Stimulated activated effector memory CD8-positive, alpha-beta T cell treated with anti-CD3 and anti-CD28 coated beads, Interleukin-12 subunit alpha, Interleukin-12 subunit beta, amount 100 ng/mL, for 72 hours (primary cell): ENCODE results near the gene IFITM2.

Source experiments
- ATAC-seq: fragments of 150-1000 bp; cut with Tn5 transposase; 2 replicates; pipeline ENCODE4 v1.10.0; 2021
- DNase-seq, 2 donors: peaks; one replicate each; pipeline ENCODE4 v3.0.0; 2021 to 2022; ENCODE audit warnings: low spot score in 2 of 2
- H3K27ac Mint-ChIP-seq: one replicate; pipeline ENCODE4 v1.8.0; 2022; ENCODE audit warnings: mild to moderate bottlenecking, mixed read lengths
- H3K36me3 Mint-ChIP-seq: one replicate; pipeline ENCODE4 v1.8.0; 2022; ENCODE audit warnings: mild to moderate bottlenecking, mixed read lengths
- H3K4me1 Mint-ChIP-seq: one replicate; pipeline ENCODE4 v1.8.0; 2022; ENCODE audit warnings: mixed read lengths
- H3K4me3 Mint-ChIP-seq: one replicate; pipeline ENCODE4 v1.8.0; 2022; ENCODE audit warnings: mild to moderate bottlenecking, mixed read lengths
- H3K9me3 Mint-ChIP-seq: one replicate; pipeline ENCODE4 v1.8.0; 2022; ENCODE audit warnings: mixed read lengths

The IFITM2 gene

GRCh38 chr11:296171-297050 lies 11.2 kb upstream of the IFITM2 start:
- peaks cover 25% of the 10 kb centered on the region for H3K4me1 Mint-ChIP-seq

DNA sequence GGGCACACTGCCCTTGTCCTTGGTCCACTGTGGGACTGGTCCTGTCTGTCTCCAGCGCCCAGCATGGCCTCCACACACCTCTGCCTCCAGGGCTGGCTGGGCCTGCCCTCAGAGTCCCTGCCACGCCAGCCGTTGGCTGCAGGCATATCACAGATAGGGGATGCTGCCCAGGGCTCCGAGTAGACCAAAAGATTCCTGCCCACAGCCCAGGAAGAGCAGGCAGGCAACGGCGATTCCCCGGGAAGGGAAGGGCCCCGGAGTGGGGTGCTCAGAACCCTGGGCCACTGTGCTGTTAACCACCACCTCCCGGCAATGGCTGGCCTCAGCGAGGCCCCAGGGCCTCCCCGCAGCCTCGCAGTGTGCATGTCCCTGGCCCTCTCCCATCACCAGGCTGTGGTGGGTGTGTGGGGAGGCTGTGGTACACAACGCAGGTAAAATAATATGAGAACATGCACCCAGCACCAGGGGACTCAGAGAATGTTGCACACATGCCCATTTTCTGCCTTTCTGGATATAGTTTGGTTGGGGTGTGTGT lies 10.5 kb upstream of the IFITM2 start:
- ATAC-seq (peak; percentile 17), DNase-seq (no peak)
- peaks cover 23% of the 10 kb centered on the region for H3K4me1 Mint-ChIP-seq
- H3K9me3 Mint-ChIP-seq = no peaks in the 10 kb centered on the region
- H3K36me3 Mint-ChIP-seq = peaks cover 11% of the 10 kb centered on the region
- H3K27ac Mint-ChIP-seq = peak overlapping the region; percentile 85
- H3K4me3 Mint-ChIP-seq = peak overlapping the region; percentile 39

More at GRCh38 chr11:296171-297050, 11.2 kb upstream of the IFITM2 start:
- DNase-seq = no peak
- no peak for ATAC-seq
- H3K27ac Mint-ChIP-seq = peak overlapping the region; percentile 85
- H3K4me3 Mint-ChIP-seq = no peak overlapping the region
- peaks cover 16% of the 10 kb centered on the region for H3K36me3 Mint-ChIP-seq
- no peaks in the 10 kb centered on the region for H3K9me3 Mint-ChIP-seq

DNA sequence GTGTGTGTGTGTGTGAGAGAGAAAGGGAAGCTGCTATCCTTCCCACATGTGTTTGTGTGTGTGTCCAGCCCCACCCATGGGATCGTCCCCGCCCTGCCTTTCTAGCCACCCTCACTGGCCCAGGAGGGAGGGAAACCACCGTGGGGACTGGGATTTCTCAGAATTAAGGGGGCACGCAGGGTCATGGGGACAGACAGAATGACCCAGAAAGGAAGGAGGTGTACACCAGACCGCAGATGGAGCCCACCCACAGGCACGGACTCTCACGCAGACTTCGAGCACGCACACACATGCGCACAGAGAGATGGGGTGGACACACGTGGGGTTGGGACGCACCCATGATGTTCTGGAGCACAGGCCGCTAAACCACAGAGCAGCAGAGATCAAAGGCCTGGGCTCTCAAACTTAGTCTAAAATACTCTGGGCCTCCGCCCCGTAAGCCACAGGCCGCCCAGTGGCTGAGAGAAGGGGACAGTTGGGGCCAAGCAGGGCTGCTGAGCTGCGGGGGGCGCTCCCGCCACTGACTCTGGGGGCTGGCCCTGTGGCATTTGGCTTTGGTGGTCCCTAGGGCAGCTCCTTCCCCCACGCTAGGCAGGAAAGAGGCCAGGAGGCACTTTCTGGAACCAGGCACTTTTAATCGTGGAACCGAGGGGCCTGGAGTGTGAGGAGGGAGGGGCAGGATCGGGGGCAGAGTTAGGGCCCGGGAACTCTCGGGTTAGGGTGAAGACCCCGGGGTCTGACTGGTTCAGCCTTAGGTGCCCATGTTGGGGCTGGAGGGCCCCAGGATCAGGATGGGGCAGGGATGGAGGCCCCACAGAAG lies 9.8 kb upstream of the IFITM2 start:
- DNase-seq (no peak), ATAC-seq (peak; percentile 68)
- Mint-ChIP-seq H3K4me1 (peaks cover 25% of the 10 kb centered on the region), H3K9me3 (no peaks in the 10 kb centered on the region), H3K27ac (peak overlapping the region; percentile 85), H3K36me3 (peaks cover 11% of the 10 kb centered on the region), H3K4me3 (peak overlapping the region; percentile 39)

DNA sequence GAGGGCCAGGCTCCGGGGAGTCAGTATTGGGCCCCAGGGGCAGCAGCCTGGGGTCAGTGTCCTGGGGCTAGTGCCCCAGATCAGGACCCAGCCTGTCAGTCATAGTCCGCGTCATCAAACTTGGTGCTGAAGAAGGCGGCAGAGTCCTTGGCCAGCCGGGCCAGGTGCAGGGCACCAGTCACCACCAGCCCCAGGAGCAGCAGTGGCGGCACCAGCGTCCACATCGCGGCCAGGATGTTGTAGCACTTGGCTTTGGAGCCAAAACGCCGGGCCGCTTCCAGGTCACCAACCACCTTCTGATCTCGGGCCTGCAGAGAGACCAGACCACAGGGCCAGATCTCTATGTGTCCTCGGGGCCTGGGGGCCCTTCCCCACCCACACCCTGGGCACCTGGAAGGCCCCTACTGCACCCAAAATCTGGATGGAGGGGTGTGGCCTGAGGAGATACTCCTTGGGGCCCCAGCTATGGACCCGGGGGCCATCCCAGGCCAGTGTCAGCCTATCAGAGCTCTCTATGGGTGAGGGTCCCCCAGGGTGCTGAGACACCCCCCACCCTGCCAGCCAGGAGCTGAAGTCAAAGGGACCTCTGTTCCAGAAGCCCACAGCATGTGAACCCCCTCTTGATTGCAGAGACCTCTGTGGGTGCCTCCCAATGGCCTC lies 9.1 kb upstream of the IFITM2 start:
- DNase-seq (no peak), ATAC-seq (no peak)
- Mint-ChIP-seq H3K27ac (no peak overlapping the region), H3K4me3 (no peak overlapping the region), H3K36me3 (peaks cover 11% of the 10 kb centered on the region), H3K4me1 (peaks cover 29% of the 10 kb centered on the region), H3K9me3 (no peaks in the 10 kb centered on the region)

- H3K9me3 Mint-ChIP-seq = no peaks in the 10 kb centered on the region
- no peak within 1 kb of the TSS for H3K4me3 Mint-ChIP-seq
- H3K4me1 Mint-ChIP-seq = peaks cover 29% of the 10 kb centered on the region
- ATAC-seq = no peak
- no peak within 1 kb of the TSS for H3K27ac Mint-ChIP-seq
- DNase-seq = no peak
- peaks cover 6% of the 10 kb centered on the region for H3K36me3 Mint-ChIP-seq
These were observed 8.3 kb upstream of the IFITM2 start, which contains the start of gene IFITM5 for GRCh38 chr11:299081-299891. TSS of gene IFITM5 (minus strand) at chr11:299526. CDS start at chr11:299490, 36 bp downstream.

DNA sequence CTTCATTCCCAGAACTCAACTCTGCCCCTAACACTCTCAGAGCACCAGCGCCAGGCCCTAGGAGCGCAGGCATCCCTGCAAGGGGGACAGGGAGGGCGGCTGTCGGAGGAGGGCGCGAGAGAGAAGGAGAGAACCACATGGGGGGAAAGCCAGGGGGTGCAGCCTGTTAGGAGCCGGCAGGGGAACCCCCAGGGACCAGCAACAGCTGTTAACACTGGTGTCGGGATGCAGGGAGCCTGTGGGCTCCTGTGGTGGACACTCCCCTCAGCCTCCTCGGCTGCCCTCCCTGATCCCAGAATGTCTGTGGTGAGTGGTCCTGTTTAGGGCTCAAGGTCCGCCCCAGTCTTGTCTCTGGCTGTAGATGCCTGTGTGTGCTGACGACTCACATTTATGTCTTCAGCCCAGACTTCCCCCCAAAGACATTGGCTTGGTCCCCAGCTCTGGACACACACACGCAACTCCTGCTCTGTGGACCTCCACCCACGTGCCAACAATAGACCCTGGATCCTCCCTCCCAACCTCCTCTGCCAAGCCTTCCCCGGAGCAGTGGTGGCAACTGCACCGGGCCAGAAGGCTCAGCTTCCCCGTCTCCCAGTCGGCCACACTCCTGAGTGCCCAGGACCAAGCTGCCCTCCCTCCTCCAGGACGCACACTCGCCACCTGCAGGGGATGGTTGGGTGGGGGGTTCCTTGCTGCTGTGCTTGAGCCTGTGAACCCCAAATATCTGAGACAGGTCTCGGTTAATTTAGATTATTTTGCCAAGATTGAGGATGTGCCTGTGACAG lies 7.5 kb upstream of the IFITM2 start:
- DNase-seq (no peak), ATAC-seq (no peak)
- Mint-ChIP-seq H3K27ac (no peak overlapping the region), H3K4me1 (peaks cover 32% of the 10 kb centered on the region), H3K36me3 (peaks cover 6% of the 10 kb centered on the region), H3K4me3 (no peak overlapping the region), H3K9me3 (no peaks in the 10 kb centered on the region)

DNA sequence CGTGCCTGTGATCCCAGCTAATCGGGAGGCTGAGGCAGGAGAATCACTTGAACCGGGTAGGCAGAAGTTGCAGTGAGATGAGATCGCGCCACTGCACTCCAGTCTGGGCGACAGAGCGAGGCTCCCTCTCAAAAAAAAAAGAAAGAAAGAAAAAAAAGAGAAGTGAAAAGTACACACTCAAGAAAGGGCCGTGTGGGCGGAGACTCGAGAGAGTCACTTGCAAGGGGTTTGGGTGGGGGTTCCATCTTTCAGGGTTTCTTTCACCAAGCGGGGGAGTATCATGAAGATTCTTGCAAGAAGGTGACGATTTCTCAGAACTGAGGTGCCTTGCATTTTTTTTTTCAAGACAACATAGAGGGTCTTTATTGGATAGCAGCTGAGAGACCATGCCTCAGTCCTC lies 4.3 kb upstream of the IFITM2 start:
- Mint-ChIP-seq H3K4me3 (no peak overlapping the region), H3K4me1 (peaks cover 33% of the 10 kb centered on the region)

DNA sequence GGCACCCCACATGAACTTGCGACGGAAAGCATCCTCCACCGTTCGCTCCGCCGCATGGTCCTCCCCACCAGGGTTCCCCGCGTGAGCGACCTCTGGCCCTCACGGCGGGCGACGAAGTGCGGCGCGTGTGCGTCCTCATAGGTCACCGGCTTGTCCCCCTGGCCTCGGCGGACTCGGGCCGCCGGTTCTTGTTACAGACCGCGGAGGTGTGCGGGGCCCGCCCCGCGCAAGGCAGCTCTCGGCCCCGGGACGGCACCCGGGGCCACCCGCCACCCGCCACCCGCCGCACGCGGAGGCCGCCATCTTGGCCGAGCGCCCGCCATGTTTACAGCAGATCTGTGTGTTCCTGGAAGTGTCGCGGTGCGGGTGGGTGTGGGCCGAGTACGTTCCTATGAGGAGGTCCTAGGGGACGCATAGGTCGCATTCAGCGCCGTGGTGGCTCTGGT lies 3.5 kb upstream of the IFITM2 start:
- H3K36me3 Mint-ChIP-seq = peaks cover 21% of the 10 kb centered on the region

More for the DNA sequence above, 4.3 kb upstream of the IFITM2 start:
- Mint-ChIP-seq H3K9me3 (no peaks in the 10 kb centered on the region), H3K36me3 (peaks cover 14% of the 10 kb centered on the region), H3K27ac (no peak overlapping the region)
- no peak for ATAC-seq
- no peak for DNase-seq

DNA sequence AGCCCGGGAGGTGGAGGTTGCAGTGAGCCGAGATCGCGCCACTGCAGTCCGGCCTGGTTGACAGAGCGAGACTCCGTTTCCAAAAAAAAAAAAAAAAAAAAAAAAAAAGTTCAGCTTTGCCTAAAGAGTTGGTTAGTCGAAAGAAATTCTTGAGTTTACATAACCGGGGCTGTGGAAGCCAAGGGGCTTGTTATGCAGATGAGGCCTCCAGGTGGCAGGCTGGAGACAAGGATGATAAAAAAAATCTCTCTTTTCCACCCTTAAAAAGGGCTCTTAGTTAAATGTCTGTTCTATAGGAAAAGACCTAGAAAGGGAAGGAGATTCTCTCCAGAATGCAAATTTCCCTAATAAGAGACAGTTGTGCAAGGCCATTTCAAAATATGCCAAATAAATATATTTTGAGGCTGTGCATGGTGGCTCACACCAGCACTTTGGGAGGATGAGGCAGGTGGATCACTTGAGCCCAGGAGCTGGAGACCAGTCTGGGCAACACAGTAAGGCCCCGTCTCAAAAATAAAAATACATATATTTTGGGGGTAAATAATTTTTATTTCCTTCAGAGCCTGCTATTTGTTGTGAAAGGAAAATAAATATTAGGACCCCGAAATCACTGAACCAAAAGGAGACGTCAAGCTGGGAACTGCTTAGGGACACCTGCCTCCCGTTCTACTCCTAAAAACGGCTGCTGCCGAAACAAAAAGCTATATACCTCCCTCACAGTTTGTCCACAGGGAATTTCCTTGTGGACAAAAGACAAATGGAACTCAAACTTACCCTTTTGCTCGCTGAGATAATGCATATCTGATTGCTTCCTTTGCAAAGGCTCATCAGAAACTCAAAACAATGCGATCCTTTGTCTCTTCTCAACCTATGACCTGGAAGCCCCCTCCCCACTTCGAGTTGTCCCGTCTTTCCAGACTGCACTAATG lies 2.4 kb upstream of the IFITM2 start:
- DNase-seq = no peak
- no peak overlapping the region for H3K27ac Mint-ChIP-seq
- peaks cover 46% of the 10 kb centered on the region for H3K4me1 Mint-ChIP-seq
- H3K36me3 Mint-ChIP-seq = peaks cover 30% of the 10 kb centered on the region
- H3K9me3 Mint-ChIP-seq = no peaks in the 10 kb centered on the region
- H3K4me3 Mint-ChIP-seq = no peak overlapping the region
- no peak for ATAC-seq

More for the DNA sequence above, 3.5 kb upstream of the IFITM2 start:
- DNase-seq (no peak), ATAC-seq (no peak)
- H3K27ac Mint-ChIP-seq = no peak overlapping the region
- H3K9me3 Mint-ChIP-seq = no peaks in the 10 kb centered on the region
- H3K4me1 Mint-ChIP-seq = peaks cover 39% of the 10 kb centered on the region
- H3K4me3 Mint-ChIP-seq = no peak overlapping the region

- ATAC-seq = no peak
- Mint-ChIP-seq H3K4me1 (peaks cover 39% of the 10 kb centered on the region), H3K9me3 (no peaks in the 10 kb centered on the region), H3K36me3 (peaks cover 30% of the 10 kb centered on the region), H3K27ac (no peak overlapping the region), H3K4me3 (peak overlapping the region; percentile 90)
- DNase-seq = no peak
These were observed 1.8 kb upstream of the IFITM2 start for GRCh38 chr11:305844-306211.

- peak overlapping the region; percentile 90 for H3K4me3 Mint-ChIP-seq
- DNase-seq = no peak
- peak overlapping the region; percentile 29 for H3K27ac Mint-ChIP-seq
- H3K9me3 Mint-ChIP-seq = no peaks in the 10 kb centered on the region
- ATAC-seq = no peak
- H3K4me1 Mint-ChIP-seq = peaks cover 40% of the 10 kb centered on the region
- H3K36me3 Mint-ChIP-seq = peaks cover 30% of the 10 kb centered on the region
These were observed 808 bp upstream of the IFITM2 start for GRCh38 chr11:306645-307371.
